Measurements from ENCODE around the gene PARL.

DNA sequence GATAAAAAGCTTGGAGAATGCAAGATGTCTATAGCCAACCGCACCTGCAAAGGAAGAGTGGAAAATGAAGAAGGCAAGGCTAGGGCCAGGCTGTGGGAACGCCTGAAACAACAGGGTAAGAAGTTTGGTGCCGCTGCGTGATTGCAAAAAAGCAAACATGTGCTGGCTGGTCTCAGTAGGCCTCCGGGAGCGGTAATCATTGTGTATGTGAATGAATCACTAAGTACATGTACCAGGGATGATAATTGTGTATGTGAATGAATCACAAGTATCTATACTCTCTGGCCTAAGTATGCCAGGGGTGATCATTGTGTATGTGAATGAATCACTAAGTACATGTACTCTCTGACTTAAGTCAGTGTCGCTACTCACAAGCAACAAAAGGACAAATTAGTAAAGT lies 40.3 kb upstream of the PARL start:
- TF ChIP-seq, protein P1, sequence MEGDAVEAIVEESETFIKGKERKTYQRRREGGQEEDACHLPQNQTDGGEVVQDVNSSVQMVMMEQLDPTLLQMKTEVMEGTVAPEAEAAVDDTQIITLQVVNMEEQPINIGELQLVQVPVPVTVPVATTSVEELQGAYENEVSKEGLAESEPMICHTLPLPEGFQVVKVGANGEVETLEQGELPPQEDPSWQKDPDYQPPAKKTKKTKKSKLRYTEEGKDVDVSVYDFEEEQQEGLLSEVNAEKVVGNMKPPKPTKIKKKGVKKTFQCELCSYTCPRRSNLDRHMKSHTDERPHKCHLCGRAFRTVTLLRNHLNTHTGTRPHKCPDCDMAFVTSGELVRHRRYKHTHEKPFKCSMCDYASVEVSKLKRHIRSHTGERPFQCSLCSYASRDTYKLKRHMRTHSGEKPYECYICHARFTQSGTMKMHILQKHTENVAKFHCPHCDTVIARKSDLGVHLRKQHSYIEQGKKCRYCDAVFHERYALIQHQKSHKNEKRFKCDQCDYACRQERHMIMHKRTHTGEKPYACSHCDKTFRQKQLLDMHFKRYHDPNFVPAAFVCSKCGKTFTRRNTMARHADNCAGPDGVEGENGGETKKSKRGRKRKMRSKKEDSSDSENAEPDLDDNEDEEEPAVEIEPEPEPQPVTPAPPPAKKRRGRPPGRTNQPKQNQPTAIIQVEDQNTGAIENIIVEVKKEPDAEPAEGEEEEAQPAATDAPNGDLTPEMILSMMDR (IDR thresholded peaks at IDR 0.05): no peak
- no peak for TF ChIP-seq POLR2A (IDR thresholded peaks at IDR 0.05)
- no peak for TF ChIP-seq EP300 (IDR thresholded peaks at IDR 0.05)

All from tibial nerve (tissue), 4 donors.